KMS-11 (cell line): Measurements from ENCODE around the gene CLTB.

Experiments
- H2AFZ ChIP-seq: fragments of 200-600 bp; sonication (generic); 2 replicates; pipeline ENCODE4 v1.6.1; 2016; ENCODE audit warnings: antibody characterized with exemption, mixed run types, low read depth
- H3K27ac ChIP-seq: fragments of 200-600 bp; sonication (generic); 2 replicates; pipeline ENCODE4 v1.6.1; 2016; ENCODE audit warnings: mild to moderate bottlenecking, mixed run types
- H3K27me3 ChIP-seq: fragments of 200-600 bp; sonication (generic); 2 replicates; pipeline ENCODE4 v1.6.1; 2017; ENCODE audit warnings: mild to moderate bottlenecking, low read depth, mixed run types, moderate library complexity; ENCODE audit not compliant: insufficient read depth
- H3K36me3 ChIP-seq: fragments of 200-600 bp; sonication (generic); 2 replicates; pipeline ENCODE4 v1.6.1; 2017; ENCODE audit warnings: mild to moderate bottlenecking, mixed run types; ENCODE audit not compliant: insufficient read depth
- H3K4me1 ChIP-seq: fragments of 200-600 bp; sonication (generic); 2 replicates; pipeline ENCODE4 v1.6.1; 2016; ENCODE audit warnings: mild to moderate bottlenecking, low read depth, mixed run types; ENCODE audit not compliant: poor library complexity, severe bottlenecking
- H3K4me2 ChIP-seq: fragments of 200-600 bp; sonication (generic); 2 replicates; pipeline ENCODE4 v1.7.0; 2016; ENCODE audit warnings: mild to moderate bottlenecking, mixed run types
- H3K4me3 ChIP-seq: fragments of 200-600 bp; sonication (generic); IDR thresholded peaks from 2 replicates; pipeline ENCODE4 v1.6.1; 2017; ENCODE audit warnings: low read depth, low read length, mixed read lengths; ENCODE audit not compliant: insufficient read depth
- H3K79me2 ChIP-seq: fragments of 200-600 bp; sonication (generic); 2 replicates; pipeline ENCODE4 v1.6.1; 2016; ENCODE audit warnings: low read depth, mixed run types; ENCODE audit not compliant: insufficient read depth
- H3K9ac ChIP-seq: fragments of 200-600 bp; sonication (generic); 2 replicates; pipeline ENCODE4 v1.6.1; 2016; ENCODE audit warnings: mild to moderate bottlenecking, mixed run types
- H4K20me1 ChIP-seq: fragments of 200-600 bp; sonication (generic); 2 replicates; pipeline ENCODE4 v1.6.1; 2016; ENCODE audit warnings: mild to moderate bottlenecking, mixed run types; ENCODE audit not compliant: insufficient read depth
- TF ChIP-seq, protein P1 (sequence below): fragments of 200-600 bp; sonication (generic); conservative IDR thresholded peaks from 2 replicates; pipeline ENCODE4 v1.6.1; 2017; ENCODE audit warnings: low read depth, mild to moderate bottlenecking, antibody characterized with exemption, low read length, moderate library complexity, mixed read lengths

The CLTB gene

DNA sequence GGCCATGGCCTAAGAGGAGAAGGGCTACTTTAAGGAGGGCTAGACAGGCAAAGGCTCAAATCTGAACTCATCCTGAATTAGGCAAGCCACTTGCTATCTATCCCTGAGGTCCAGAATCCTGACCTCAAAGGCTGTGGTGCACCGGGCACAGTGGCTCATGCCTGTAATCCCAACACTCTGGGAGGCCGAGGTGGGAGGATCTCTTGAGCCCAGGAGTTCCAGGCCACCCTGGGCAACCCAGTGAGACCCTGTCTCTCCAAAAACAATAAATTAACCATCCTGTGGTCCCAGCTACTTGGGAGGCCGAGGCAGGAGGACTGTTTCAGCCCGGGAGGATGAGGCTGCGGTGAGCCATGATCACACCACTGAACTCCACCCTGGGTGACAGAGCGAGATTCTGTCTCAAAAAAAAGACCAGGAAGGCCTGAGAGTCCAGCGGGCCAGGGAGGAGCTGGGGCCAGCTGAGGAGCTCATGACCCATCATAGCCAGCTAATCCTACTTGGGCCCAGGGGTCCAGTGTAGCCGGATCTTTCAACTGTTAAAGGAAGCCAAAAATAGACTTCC, 31.9 kb downstream of the CLTB start:
- peaks cover 10% of the 10 kb centered on the region for H3K4me1 ChIP-seq

DNA sequence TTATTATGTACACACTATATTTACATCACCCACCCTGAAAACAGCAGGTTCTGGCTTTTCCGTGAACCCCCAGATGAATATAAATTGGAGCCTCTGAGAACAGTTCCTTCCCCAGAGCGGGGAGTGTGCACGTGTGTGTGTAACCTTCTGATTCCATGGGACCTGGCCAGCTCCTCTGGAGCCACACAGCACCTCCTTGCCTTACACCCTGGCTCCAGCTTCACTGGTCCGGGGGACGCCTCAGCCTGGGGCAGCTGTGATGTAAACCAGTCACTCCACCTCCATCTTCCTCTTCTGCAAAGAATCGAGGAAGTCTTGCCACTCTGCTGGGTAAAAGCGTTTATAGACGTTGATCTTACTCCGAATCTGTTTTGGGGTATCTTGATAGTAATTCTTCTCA, 32.4 kb downstream of the CLTB start:
- H4K20me1 ChIP-seq = no peaks in the 10 kb centered on the region
- no peak overlapping the region for H2AFZ ChIP-seq
- 0 out of 2 replicates have a peak, but pooled peaks cover 8% of the 10 kb centered on the region for H3K36me3 ChIP-seq

More for the DNA sequence above, 31.9 kb downstream of the CLTB start:
- Histone ChIP-seq H3K79me2 (peaks cover 34% of the 10 kb centered on the region), H3K4me2 (no peak overlapping the region), H3K9ac (no peak overlapping the region), H2AFZ (no peak overlapping the region), H3K27me3 (no peaks in the 10 kb centered on the region), H3K36me3 (0 out of 2 replicates have a peak, but pooled peaks cover 8% of the 10 kb centered on the region), H3K27ac (no peak overlapping the region), H3K4me3 (no peak overlapping the region), H4K20me1 (no peaks in the 10 kb centered on the region)
- TF ChIP-seq, protein P1, sequence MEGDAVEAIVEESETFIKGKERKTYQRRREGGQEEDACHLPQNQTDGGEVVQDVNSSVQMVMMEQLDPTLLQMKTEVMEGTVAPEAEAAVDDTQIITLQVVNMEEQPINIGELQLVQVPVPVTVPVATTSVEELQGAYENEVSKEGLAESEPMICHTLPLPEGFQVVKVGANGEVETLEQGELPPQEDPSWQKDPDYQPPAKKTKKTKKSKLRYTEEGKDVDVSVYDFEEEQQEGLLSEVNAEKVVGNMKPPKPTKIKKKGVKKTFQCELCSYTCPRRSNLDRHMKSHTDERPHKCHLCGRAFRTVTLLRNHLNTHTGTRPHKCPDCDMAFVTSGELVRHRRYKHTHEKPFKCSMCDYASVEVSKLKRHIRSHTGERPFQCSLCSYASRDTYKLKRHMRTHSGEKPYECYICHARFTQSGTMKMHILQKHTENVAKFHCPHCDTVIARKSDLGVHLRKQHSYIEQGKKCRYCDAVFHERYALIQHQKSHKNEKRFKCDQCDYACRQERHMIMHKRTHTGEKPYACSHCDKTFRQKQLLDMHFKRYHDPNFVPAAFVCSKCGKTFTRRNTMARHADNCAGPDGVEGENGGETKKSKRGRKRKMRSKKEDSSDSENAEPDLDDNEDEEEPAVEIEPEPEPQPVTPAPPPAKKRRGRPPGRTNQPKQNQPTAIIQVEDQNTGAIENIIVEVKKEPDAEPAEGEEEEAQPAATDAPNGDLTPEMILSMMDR = no peak

DNA sequence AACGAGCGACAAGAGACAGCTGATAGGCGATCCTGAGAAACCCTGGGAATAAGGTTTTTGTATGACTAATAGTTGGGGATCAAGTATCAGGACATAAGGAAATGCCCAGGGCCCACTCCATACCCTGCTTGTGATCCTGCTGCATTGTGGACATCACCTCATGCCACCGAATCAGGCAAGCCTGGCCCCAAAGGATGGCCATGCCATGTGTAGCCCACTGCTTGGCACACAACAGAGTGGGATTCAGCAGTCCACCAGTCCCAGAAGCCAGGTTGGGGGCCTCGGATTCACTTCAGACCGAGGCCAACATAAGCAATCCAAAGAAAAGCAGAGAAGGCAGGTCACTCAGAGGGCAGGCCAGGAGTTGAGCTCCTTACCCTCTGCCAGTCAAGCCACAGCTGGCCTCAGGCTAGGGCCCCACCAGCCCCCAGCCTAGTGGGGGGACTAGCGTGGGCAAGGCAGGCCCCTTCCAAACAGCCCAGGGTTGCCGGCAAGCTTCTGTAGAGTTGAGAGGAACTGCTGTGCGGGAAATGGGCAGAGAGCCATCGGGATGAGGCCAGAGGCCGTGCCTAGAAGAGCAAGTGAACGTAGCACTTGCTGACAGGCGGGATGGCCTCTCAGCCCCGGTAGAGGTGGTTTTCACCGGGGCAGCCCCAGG, 33.0 kb downstream of the CLTB start:
- H3K36me3 ChIP-seq = 0 out of 2 replicates have a peak, but pooled peaks cover 8% of the 10 kb centered on the region
- H3K4me2 ChIP-seq = no peak overlapping the region

More for the DNA sequence above, 32.4 kb downstream of the CLTB start:
- H3K27ac ChIP-seq = no peak overlapping the region
- TF ChIP-seq, protein P1 = no peak
- H3K9ac ChIP-seq = no peak overlapping the region
- peaks cover 10% of the 10 kb centered on the region for H3K4me1 ChIP-seq
- H3K4me2 ChIP-seq = no peak overlapping the region
- H3K4me3 ChIP-seq = no peak overlapping the region
- H3K27me3 ChIP-seq = no peaks in the 10 kb centered on the region
- peaks cover 34% of the 10 kb centered on the region for H3K79me2 ChIP-seq

DNA sequence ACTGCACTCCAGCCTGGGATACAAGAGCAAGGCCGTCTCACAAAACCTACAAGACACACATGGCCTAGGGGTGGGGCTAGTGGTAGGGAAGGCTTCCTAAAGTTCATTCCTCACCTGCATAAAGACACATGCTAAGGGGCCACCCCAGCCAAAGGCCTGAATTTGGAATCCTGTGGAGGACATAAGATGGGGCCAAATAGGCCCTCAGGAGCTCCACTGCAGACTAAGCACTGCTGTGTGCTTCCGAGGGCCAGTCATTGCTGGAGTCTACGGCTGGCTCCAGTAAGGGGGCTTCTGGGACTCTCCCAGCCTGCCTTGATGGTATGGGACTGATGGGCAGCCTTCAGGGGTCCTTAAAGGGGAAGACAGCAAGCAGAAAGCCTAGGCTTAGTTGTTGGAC, 33.6 kb downstream of the CLTB start:
- no peaks in the 10 kb centered on the region for H4K20me1 ChIP-seq
- no peak overlapping the region for H3K4me3 ChIP-seq
- H3K27ac ChIP-seq = no peak overlapping the region
- 0 out of 2 replicates have a peak, but pooled peaks cover 8% of the 10 kb centered on the region for H3K36me3 ChIP-seq
- peaks cover 10% of the 10 kb centered on the region for H3K4me1 ChIP-seq
- peaks cover 27% of the 10 kb centered on the region for H3K79me2 ChIP-seq
- TF ChIP-seq, protein P1 = no peak
- H2AFZ ChIP-seq = no peak overlapping the region
- H3K4me2 ChIP-seq = no peak overlapping the region
- no peaks in the 10 kb centered on the region for H3K27me3 ChIP-seq
- H3K9ac ChIP-seq = no peak overlapping the region

More for the DNA sequence above, 33.0 kb downstream of the CLTB start:
- no peak overlapping the region for H3K9ac ChIP-seq
- H4K20me1 ChIP-seq = no peaks in the 10 kb centered on the region
- no peak overlapping the region for H3K27ac ChIP-seq
- no peaks in the 10 kb centered on the region for H3K27me3 ChIP-seq
- H2AFZ ChIP-seq = no peak overlapping the region
- TF ChIP-seq, protein P1 = no peak
- H3K79me2 ChIP-seq = peaks cover 34% of the 10 kb centered on the region
- H3K4me3 ChIP-seq = no peak overlapping the region
- H3K4me1 ChIP-seq = peaks cover 10% of the 10 kb centered on the region
